Measurements from ENCODE around the gene MCCC1.
A peak's percentile ranks its signal among the peaks of the same experiment; 100 is the strongest.
"Not testable (repeated sequence)": the region's sequence is repeated elsewhere in the genome, so short reads cannot be mapped to it uniquely, and the experiment has no call there.

The MCCC1 gene

GRCh38 chr3:183101040-183101439 lies 1.7 kb upstream of the MCCC1 start:
- H3K4me1 ChIP-seq (ENCODE audit: insufficient read depth, low read length); H3K27me3 ChIP-seq (ENCODE audit: control insufficient read depth in 1 of 2, insufficient read depth in 2 of 2, low read length in 2 of 2); H3K9ac ChIP-seq (ENCODE audit: low read length); H3K27ac ChIP-seq (ENCODE audit: low read depth, low read length); H3K36me3 ChIP-seq (ENCODE audit: insufficient read depth, low read length); H3K4me3 ChIP-seq (ENCODE audit: low read depth in 1 of 2, low read length in 2 of 2); H3K9me3 ChIP-seq (ENCODE audit: low read length): not testable (repeated sequence)

GRCh38 chr3:183100376-183100775 lies 1.1 kb upstream of the MCCC1 start:
- no peak overlapping the region for H3K4me3 ChIP-seq (ENCODE audit: low read depth in 1 of 2, low read length in 2 of 2)
- no peak overlapping the region for H3K9ac ChIP-seq (ENCODE audit: low read length)
- H3K36me3 ChIP-seq (ENCODE audit: insufficient read depth, low read length): no peaks in the 10 kb centered on the region
- H3K27me3 ChIP-seq (ENCODE audit: control insufficient read depth in 1 of 2, insufficient read depth in 2 of 2, low read length in 2 of 2): no peaks in the 10 kb centered on the region
- peaks cover 8% of the 10 kb centered on the region for H3K4me1 ChIP-seq (ENCODE audit: insufficient read depth, low read length)
- H3K9me3 ChIP-seq (ENCODE audit: low read length): no peaks in the 10 kb centered on the region
- no peak overlapping the region for H3K27ac ChIP-seq (ENCODE audit: low read depth, low read length)

- Histone ChIP-seq H3K9me3 (ENCODE audit: low read length) (no peaks in the 10 kb centered on the region), H3K27ac (ENCODE audit: low read depth, low read length) (peak overlapping the region; percentile 58), H3K4me3 (ENCODE audit: low read depth in 1 of 2, low read length in 2 of 2) (peak overlapping the region in 1 of 2 donors; percentile 71), H3K4me1 (ENCODE audit: insufficient read depth, low read length) (peaks cover 8% of the 10 kb centered on the region), H3K27me3 (ENCODE audit: control insufficient read depth in 1 of 2, insufficient read depth in 2 of 2, low read length in 2 of 2) (no peaks in the 10 kb centered on the region), H3K9ac (ENCODE audit: low read length) (no peak overlapping the region), H3K36me3 (ENCODE audit: insufficient read depth, low read length) (no peaks in the 10 kb centered on the region)
Observed at GRCh38 chr3:183099838-183100204, 525 bp upstream of the MCCC1 start.

- no peaks in the 10 kb centered on the region for H3K27me3 ChIP-seq (ENCODE audit: control insufficient read depth in 1 of 2, insufficient read depth in 2 of 2, low read length in 2 of 2)
- H3K9me3 ChIP-seq (ENCODE audit: low read length): no peaks in the 10 kb centered on the region
- H3K4me1 ChIP-seq (ENCODE audit: insufficient read depth, low read length): peaks cover 8% of the 10 kb centered on the region
- peak overlapping the region; percentile 85 for H3K27ac ChIP-seq (ENCODE audit: low read depth, low read length)
- H3K4me3 ChIP-seq (ENCODE audit: low read depth in 1 of 2, low read length in 2 of 2): peak overlapping the region; percentile 71 to 100
- H3K9ac ChIP-seq (ENCODE audit: low read length): peak overlapping the region; percentile 47
- H3K36me3 ChIP-seq (ENCODE audit: insufficient read depth, low read length): no peaks in the 10 kb centered on the region
Observed at GRCh38 chr3:183098536-183099025, 715 bp downstream of the MCCC1 start.

- no peaks in the 10 kb centered on the region for H3K27me3 ChIP-seq (ENCODE audit: control insufficient read depth in 1 of 2, insufficient read depth in 2 of 2, low read length in 2 of 2)
- no peak overlapping the region for H3K9ac ChIP-seq (ENCODE audit: low read length)
- no peak overlapping the region for H3K27ac ChIP-seq (ENCODE audit: low read depth, low read length)
- no peaks in the 10 kb centered on the region for H3K9me3 ChIP-seq (ENCODE audit: low read length)
- H3K4me3 ChIP-seq (ENCODE audit: low read depth in 1 of 2, low read length in 2 of 2): no peak overlapping the region
- H3K36me3 ChIP-seq (ENCODE audit: insufficient read depth, low read length): peaks cover 25% of the 10 kb centered on the region
- peaks cover 8% of the 10 kb centered on the region for H3K4me1 ChIP-seq (ENCODE audit: insufficient read depth, low read length)
Observed at GRCh38 chr3:183094711-183095110, 4.6 kb downstream of the MCCC1 start.

- Histone ChIP-seq H3K4me3 (ENCODE audit: low read depth in 1 of 2, low read length in 2 of 2) (no peak overlapping the region), H3K9me3 (ENCODE audit: low read length) (no peaks in the 10 kb centered on the region), H3K36me3 (ENCODE audit: insufficient read depth, low read length) (peaks cover 28% of the 10 kb centered on the region), H3K27me3 (ENCODE audit: control insufficient read depth in 1 of 2, insufficient read depth in 2 of 2, low read length in 2 of 2) (no peaks in the 10 kb centered on the region), H3K27ac (ENCODE audit: low read depth, low read length) (no peak overlapping the region), H3K9ac (ENCODE audit: low read length) (no peak overlapping the region), H3K4me1 (ENCODE audit: insufficient read depth, low read length) (no peaks in the 10 kb centered on the region)
Observed at GRCh38 chr3:183092256-183092655, 7.0 kb downstream of the MCCC1 start.

GRCh38 chr3:183087184-183087583 lies 12.1 kb downstream of the MCCC1 start:
- Histone ChIP-seq H3K36me3 (ENCODE audit: insufficient read depth, low read length) (peaks cover 61% of the 10 kb centered on the region), H3K27ac (ENCODE audit: low read depth, low read length) (no peak overlapping the region), H3K9ac (ENCODE audit: low read length) (no peak overlapping the region), H3K4me1 (ENCODE audit: insufficient read depth, low read length) (no peaks in the 10 kb centered on the region), H3K4me3 (ENCODE audit: low read depth in 1 of 2, low read length in 2 of 2) (no peak overlapping the region), H3K9me3 (ENCODE audit: low read length) (no peaks in the 10 kb centered on the region), H3K27me3 (ENCODE audit: control insufficient read depth in 1 of 2, insufficient read depth in 2 of 2, low read length in 2 of 2) (no peaks in the 10 kb centered on the region)

- no peak overlapping the region for H3K9ac ChIP-seq (ENCODE audit: low read length)
- no peak overlapping the region for H3K27ac ChIP-seq (ENCODE audit: low read depth, low read length)
- no peaks in the 10 kb centered on the region for H3K4me1 ChIP-seq (ENCODE audit: insufficient read depth, low read length)
- no peak overlapping the region for H3K4me3 ChIP-seq (ENCODE audit: low read depth in 1 of 2, low read length in 2 of 2)
- no peaks in the 10 kb centered on the region for H3K27me3 ChIP-seq (ENCODE audit: control insufficient read depth in 1 of 2, insufficient read depth in 2 of 2, low read length in 2 of 2)
- H3K36me3 ChIP-seq (ENCODE audit: insufficient read depth, low read length): peaks cover 53% of the 10 kb centered on the region
- H3K9me3 ChIP-seq (ENCODE audit: low read length): no peaks in the 10 kb centered on the region
Observed at GRCh38 chr3:183085634-183086390, 13.5 kb downstream of the MCCC1 start.

GRCh38 chr3:183082355-183082915 lies 16.9 kb downstream of the MCCC1 start:
- Histone ChIP-seq H3K4me1 (ENCODE audit: insufficient read depth, low read length) (no peaks in the 10 kb centered on the region), H3K9ac (ENCODE audit: low read length) (no peak overlapping the region), H3K27ac (ENCODE audit: low read depth, low read length) (no peak overlapping the region), H3K36me3 (ENCODE audit: insufficient read depth, low read length) (peaks cover 40% of the 10 kb centered on the region), H3K4me3 (ENCODE audit: low read depth in 1 of 2, low read length in 2 of 2) (no peak overlapping the region), H3K27me3 (ENCODE audit: control insufficient read depth in 1 of 2, insufficient read depth in 2 of 2, low read length in 2 of 2) (no peaks in the 10 kb centered on the region), H3K9me3 (ENCODE audit: low read length) (no peaks in the 10 kb centered on the region)

GRCh38 chr3:183081459-183082183 lies 17.7 kb downstream of the MCCC1 start:
- Histone ChIP-seq H3K27ac (ENCODE audit: low read depth, low read length) (no peak overlapping the region), H3K4me1 (ENCODE audit: insufficient read depth, low read length) (no peaks in the 10 kb centered on the region), H3K27me3 (ENCODE audit: control insufficient read depth in 1 of 2, insufficient read depth in 2 of 2, low read length in 2 of 2) (no peaks in the 10 kb centered on the region), H3K36me3 (ENCODE audit: insufficient read depth, low read length) (peaks cover 39% of the 10 kb centered on the region), H3K4me3 (ENCODE audit: low read depth in 1 of 2, low read length in 2 of 2) (no peak overlapping the region), H3K9ac (ENCODE audit: low read length) (no peak overlapping the region), H3K9me3 (ENCODE audit: low read length) (no peaks in the 10 kb centered on the region)

- Histone ChIP-seq H3K27ac (ENCODE audit: low read depth, low read length) (no peak overlapping the region), H3K4me1 (ENCODE audit: insufficient read depth, low read length) (no peaks in the 10 kb centered on the region), H3K4me3 (ENCODE audit: low read depth in 1 of 2, low read length in 2 of 2) (no peak overlapping the region), H3K9ac (ENCODE audit: low read length) (no peak overlapping the region), H3K9me3 (ENCODE audit: low read length) (no peaks in the 10 kb centered on the region), H3K36me3 (ENCODE audit: insufficient read depth, low read length) (peaks cover 30% of the 10 kb centered on the region), H3K27me3 (ENCODE audit: control insufficient read depth in 1 of 2, insufficient read depth in 2 of 2, low read length in 2 of 2) (no peaks in the 10 kb centered on the region)
Observed at GRCh38 chr3:183080628-183081027, 18.7 kb downstream of the MCCC1 start.
